Measurements from ENCODE around the gene MTRR.
A peak's percentile ranks its signal among the peaks of the same experiment; 100 is the strongest.
"Not testable (repeated sequence)": the region's sequence is repeated elsewhere in the genome, so short reads cannot be mapped to it uniquely, and the experiment has no call there.

MTRR gene

GRCh38 chr5:7902201-7902600 is 33.3 kb downstream of the MTRR start:
- DNase-seq: no peak

- no peak for DNase-seq
Measured at GRCh38 chr5:7902666-7903625, 34.0 kb downstream of the MTRR start.

DNA sequence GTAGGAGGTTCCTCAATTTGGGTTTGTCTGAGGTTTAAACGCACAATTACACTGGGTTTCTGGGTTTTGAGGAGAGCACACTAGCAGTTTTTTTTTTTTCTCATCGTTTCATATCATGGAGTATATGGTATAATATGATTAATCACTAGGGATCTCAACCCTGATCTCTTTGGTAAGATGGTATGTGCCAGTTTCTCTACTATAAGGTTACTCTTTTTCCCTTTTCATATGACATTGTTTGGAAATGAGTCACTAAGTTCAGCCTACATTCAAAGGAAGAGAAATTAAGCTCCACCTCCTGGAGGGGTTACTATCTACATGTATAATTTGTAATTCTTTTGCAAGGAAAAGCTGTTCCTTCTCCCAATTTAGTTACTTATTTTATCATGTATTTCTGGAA is 35.2 kb downstream of the MTRR start:
- DNase-seq: peak in 1 of 5 experiments; percentile 58

DNA sequence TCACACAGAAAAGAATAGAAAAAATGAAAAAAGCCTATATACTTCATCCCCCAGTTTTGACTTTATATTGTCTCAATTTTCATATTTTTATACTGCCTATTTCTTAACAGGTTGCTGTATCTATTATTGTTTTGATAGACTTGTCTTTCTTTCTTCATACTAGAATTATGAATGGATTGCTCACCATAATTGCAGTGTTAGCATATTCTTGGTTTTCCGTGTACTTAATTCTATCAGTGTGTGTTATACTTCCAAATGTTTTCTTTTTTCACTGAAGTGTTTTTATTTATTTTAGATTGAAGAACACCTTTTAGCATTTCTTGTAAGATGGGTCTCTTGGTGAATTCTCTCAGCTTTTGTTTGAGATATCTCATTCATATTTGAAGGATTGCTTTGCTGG is 38.7 kb downstream of the MTRR start:
- DNase-seq: no peak

- no peak for DNase-seq
Measured at GRCh38 chr5:7908317-7908716, 39.4 kb downstream of the MTRR start.

DNA sequence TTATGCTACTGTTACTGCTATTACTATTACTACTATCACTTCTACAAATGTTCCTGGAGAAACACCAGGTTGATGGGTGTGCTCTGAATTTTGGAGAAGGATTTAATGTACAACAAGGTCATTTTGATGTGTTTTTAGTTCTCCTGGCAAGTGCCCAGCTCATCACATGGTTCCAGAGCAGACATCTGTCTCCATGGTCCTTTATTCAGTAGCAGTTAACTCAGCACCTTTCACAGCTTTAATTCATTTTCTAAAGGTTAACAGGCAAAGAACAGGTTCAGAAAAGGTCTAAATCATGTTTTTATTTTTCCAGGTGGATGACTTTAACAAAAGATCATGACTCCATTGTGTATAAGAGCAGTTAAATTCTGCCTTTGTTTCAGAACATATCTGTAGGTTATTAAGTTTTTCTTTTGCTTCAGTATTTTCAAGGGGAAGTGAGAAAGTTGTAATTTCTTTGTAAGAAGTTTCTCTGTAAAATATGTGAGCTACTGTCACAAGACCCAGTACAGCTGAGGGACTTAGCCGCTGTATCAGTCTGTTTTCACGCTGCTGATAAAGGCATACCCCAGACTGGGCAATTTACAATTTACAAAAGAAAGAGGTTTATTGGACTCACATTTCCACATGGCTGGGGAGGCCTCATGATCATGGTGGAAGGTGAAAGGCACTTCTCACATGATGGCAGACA is 41.9 kb downstream of the MTRR start:
- no peak for DNase-seq

- DNase-seq: not testable (repeated sequence)
Measured at GRCh38 chr5:7911429-7911771, 42.5 kb downstream of the MTRR start.

GRCh38 chr5:7916171-7916804 is 47.3 kb downstream of the MTRR start:
- no peak for DNase-seq

GRCh38 chr5:7917130-7918123 is 48.5 kb downstream of the MTRR start:
- DNase-seq: no peak

DNA sequence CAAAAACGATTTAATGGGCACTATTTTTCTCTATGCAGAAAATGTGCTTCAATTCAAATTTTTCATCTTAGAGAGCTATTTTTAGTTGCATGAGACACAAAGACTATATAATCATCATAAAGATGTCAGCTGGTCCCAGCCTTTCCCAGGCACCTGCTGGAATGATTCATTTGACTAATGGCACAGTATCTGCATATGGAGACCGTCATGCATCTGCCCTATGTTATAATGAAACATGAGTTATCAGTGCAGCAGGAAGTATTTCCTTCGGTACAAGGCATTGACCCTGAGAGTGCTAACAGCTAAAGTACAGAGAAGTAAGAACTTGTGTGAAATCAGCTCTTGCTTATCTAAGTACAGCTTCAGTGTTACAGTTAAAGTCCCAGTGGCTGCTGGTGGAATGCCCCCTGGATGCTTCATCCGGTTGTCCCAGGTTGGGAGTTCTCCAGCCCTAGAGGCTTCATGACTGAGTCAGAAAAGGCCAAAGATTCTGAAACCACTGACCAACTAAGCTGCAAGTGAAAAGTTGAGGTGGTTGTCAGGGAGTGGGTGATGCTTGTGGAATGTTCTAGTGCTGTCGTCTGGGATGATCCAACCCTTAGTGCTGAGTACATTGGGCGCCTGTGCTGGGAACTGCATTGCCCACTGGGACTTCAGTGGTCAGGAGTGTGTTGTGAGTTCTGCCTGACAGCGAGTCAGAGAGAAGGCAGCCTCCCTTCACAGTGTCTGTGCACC is 57.2 kb downstream of the MTRR start:
- no peak for DNase-seq

DNA sequence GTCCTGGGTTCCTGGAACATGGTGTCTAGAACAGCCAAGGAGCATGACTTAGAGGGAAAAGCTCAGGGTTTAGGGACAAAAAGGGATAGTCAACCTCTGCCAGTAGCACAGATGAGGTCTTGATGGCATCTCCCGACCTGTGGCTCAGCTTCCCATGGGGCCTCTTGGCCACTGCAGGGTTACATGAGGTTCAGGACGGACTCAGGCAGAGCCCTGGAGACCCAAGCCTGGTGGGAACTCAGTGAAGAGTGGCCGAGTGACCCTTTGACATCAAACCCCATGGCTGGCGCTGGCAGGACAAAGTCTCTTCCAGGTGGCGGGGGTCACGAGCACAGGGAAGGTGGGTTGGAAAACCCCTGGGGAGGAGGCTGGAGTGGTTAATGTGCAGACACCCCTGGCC is 57.8 kb downstream of the MTRR start:
- no peak for DNase-seq

GRCh38 chr5:7927466-7928375 is 58.8 kb downstream of the MTRR start:
- peak in 2 of 5 experiments; percentile 9 to 37 for DNase-seq

GRCh38 chr5:7930011-7930410 is 61.1 kb downstream of the MTRR start:
- no peak for DNase-seq

DNA sequence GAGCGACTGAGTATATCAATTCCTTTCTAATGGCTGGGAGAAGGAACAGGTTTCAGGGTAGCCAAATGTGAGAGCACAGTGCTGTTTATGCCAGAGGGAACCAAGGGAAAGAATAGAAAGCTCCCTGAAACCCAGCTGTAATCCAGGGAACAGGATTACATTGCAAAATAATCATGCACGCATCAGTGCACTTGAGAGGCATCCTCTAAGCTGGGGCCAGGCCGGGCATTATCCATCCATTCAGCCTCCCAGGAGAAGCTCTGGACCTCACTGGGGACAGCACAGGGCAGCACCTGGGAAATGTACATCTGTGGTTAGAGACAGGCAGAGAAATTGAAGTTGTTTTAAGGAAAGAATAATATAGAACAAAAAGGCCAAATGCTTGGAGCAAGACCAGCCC is 72.7 kb downstream of the MTRR start:
- DNase-seq: no peak

- DNase-seq: no peak
Measured at GRCh38 chr5:7947301-7947700, 78.4 kb downstream of the MTRR start.
